Measurements from ENCODE around the gene ZNF701.
"Not testable (repeated sequence)": the region's sequence is repeated elsewhere in the genome, so short reads cannot be mapped to it uniquely, and the experiment has no call there.

The ZNF701 gene

GRCh38 chr19:52566588-52566987 lies 3.5 kb upstream of the ZNF701 start:
- no peak for DNase-seq

GRCh38 chr19:52567921-52568320 lies 2.2 kb upstream of the ZNF701 start:
- no peak for DNase-seq

- peak; percentile 11 for DNase-seq
These were observed 468 bp upstream of the ZNF701 start for GRCh38 chr19:52569638-52569999.

GRCh38 chr19:52584736-52585440 lies 14.8 kb downstream of the ZNF701 start:
- no peak for DNase-seq

GRCh38 chr19:52585604-52586003 lies 15.5 kb downstream of the ZNF701 start:
- no peak for DNase-seq

- DNase-seq, result no peak
These were observed 20.6 kb downstream of the ZNF701 start for GRCh38 chr19:52590728-52591127.

GRCh38 chr19:52592301-52592700 lies 22.2 kb downstream of the ZNF701 start:
- no peak for DNase-seq

GRCh38 chr19:52593441-52593840 lies 23.4 kb downstream of the ZNF701 start:
- DNase-seq, result not testable (repeated sequence)

GRCh38 chr19:52599241-52599640 lies 29.2 kb downstream of the ZNF701 start:
- DNase-seq, result no peak

- peak; percentile 17 for DNase-seq
These were observed 30.5 kb downstream of the ZNF701 start for GRCh38 chr19:52600639-52601024.

- DNase-seq, result peak; percentile 96
These were observed 31.2 kb downstream of the ZNF701 start for GRCh38 chr19:52601025-52601973.

- DNase-seq, result not testable (repeated sequence)
These were observed 31.9 kb downstream of the ZNF701 start for GRCh38 chr19:52601974-52602366.

GRCh38 chr19:52602941-52603340 lies 32.9 kb downstream of the ZNF701 start:
- no peak for DNase-seq

- no peak for DNase-seq
These were observed 33.6 kb downstream of the ZNF701 start for GRCh38 chr19:52603558-52604207.

GRCh38 chr19:52613299-52613906 lies 43.3 kb downstream of the ZNF701 start:
- no peak for DNase-seq

GRCh38 chr19:52621376-52621775 lies 51.3 kb downstream of the ZNF701 start:
- no peak for DNase-seq

GRCh38 chr19:52622261-52622660 lies 52.2 kb downstream of the ZNF701 start:
- DNase-seq, result no peak

- DNase-seq, result no peak
These were observed 56.8 kb downstream of the ZNF701 start for GRCh38 chr19:52626915-52627314.

GRCh38 chr19:52627441-52627840 lies 57.4 kb downstream of the ZNF701 start:
- DNase-seq, result not testable (repeated sequence)

GRCh38 chr19:52635786-52636570 lies 65.9 kb downstream of the ZNF701 start:
- DNase-seq, result no peak
